GM18498 (cell line): ENCODE measurements around the gene PLA2G2D.

ENCODE experiments used
- ATAC-seq: cut with Tn5 transposase; IDR thresholded peaks from one replicate; pipeline ENCODE4 v1.9.1; 2021; ENCODE audit warnings: mild to moderate bottlenecking, moderate library complexity; ENCODE audit not compliant: unreplicated experiment

PLA2G2D gene

DNA sequence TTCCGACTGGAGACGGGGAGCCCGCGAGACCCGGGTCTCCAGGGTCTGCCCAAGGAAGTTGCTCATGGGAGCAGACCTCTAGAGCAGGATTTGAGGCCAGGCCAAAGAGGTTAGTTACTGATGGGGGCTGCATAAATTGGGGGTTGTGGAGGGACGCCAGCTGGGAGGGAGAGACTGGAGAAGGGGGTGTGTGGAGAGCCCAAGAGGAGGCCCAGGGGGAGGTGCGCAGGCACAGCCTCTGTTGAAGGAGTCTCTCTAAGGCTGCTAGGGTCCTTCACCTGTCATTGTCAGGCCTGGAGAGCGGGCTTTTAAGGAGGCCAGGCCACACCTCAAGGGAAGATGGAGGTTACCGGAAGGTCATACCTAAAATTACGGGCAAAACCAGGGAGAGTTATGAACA, 49.0 kb downstream of the PLA2G2D start:
- ATAC-seq, result no peak

DNA sequence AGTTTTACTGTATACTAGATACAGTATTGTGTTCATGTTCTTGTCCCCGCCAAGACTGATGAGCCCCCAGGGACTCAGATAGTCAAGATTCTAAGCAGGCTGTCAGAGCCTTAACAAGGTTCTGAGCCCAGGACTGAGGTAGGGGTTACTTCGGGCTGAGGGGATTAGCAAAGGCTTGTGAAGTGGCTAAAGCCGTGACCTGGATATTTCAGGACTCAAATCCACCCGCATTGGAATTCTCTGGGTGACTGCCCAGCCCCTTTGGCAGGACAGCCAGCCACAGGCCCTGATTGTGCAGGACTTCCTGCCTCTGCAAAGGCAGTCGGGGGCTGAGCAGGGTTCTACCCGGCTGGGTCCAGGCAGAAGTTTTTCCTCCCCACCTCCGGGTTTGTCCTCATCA, 49.5 kb downstream of the PLA2G2D start, which contains the start of gene PLA2G5:
Gene PLA2G5, plus strand, starts transcription at position 321 of the 400 bp plus-strand sequence. CDS start 14,637 bp downstream, outside the sequence.
- ATAC-seq, result no peak

DNA sequence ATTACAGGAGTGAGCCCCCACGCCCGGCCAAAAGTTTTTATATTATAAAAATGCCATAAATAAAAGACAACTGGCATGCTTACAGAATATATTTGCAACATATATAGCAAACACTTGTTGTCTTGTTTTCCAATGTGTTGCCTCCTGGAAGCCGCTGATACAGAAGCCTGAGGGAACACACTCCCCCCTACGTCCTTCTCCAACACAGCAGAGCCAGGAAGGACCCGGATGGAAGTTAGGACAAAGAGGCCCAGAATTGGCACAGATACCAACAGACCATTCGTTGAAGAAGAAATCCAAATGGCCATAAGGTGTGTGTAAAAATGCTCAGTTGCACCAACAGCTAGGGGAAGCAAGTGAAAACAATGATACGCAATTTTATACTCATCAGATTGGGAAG, 50.6 kb downstream of the PLA2G2D start:
- ATAC-seq, result no peak

DNA sequence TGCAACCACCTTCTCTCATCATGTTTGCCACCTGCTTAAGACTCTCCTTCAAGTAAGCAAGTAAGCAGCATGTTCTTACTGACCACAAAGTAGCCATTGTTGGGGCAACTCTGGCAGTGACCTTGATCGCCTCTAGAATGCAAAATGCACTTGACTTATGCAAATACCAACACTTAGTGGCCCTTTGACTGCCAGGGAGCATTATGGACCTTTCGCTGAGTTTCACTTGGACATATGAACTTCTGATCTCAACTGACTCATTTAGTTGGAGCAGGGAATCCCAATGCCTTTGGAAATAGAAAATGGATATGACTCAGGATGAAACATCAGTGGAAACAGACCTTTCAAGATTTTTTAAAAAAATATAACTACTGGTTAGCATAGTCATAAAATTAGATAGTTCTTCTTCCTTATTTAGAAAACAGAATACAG, 55.5 kb downstream of the PLA2G2D start:
- ATAC-seq, result no peak
